ENCODE data around the gene BIRC7.

BIRC7 gene

DNA sequence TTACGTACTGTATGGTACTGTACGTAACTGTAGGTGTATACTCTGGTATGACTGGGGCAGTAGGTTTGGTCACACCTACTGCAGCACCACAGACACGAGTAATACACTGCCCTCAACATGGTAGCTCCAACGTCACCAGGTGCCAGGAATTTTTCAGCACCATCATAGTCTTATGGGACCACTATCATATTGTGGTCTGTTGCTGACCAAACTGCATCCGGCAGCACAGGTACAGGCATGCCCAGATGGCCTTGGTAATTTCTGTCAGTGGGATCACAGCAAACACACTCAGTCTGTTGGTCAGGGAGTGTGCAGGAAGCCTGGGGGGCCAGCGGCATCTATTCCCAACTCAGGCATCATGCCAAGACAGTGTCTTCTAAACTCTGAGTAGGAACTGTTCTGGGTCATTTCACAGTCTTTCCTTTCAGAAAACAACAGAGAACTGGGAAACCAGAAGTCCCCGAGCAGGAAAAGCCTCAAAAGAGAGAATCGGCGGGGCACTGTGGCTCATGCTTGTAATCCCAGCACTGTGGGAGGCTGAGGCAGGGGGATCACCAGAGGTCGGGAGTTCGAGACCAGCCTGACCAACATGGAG is 25.6 kb upstream of the BIRC7 start:
- Histone ChIP-seq H3K4me3 (ENCODE audit: low read depth in 1 of 2, low read length in 2 of 2) (no peak overlapping the region), H3K4me1 (ENCODE audit: control insufficient read depth in 1 of 2, insufficient read depth in 2 of 2, low read length in 2 of 2) (peaks cover 4 to 26% of the 10 kb centered on the region in 2 donors), H3K27ac (ENCODE audit: low read length) (no peak overlapping the region), H3K36me3 (ENCODE audit: control insufficient read depth in 1 of 2, insufficient read depth in 2 of 2, low read length in 2 of 2) (peaks cover 35 to 37% of the 10 kb centered on the region in 2 donors), H3K9me3 (ENCODE audit: control insufficient read depth in 1 of 2, low read length in 2 of 2) (no peaks in the 10 kb centered on the region), H3K27me3 (ENCODE audit: low read depth, low read length) (no peaks in the 10 kb centered on the region)

- Histone ChIP-seq H3K4me3 (ENCODE audit: low read depth in 1 of 2, low read length in 2 of 2) (no peak overlapping the region), H3K4me1 (ENCODE audit: control insufficient read depth in 1 of 2, insufficient read depth in 2 of 2, low read length in 2 of 2) (peaks cover 8 to 33% of the 10 kb centered on the region in 2 donors), H3K27me3 (ENCODE audit: low read depth, low read length) (no peaks in the 10 kb centered on the region), H3K9me3 (ENCODE audit: control insufficient read depth in 1 of 2, low read length in 2 of 2) (no peaks in the 10 kb centered on the region), H3K27ac (ENCODE audit: low read length) (no peak overlapping the region), H3K36me3 (ENCODE audit: control insufficient read depth in 1 of 2, insufficient read depth in 2 of 2, low read length in 2 of 2) (peaks cover 24 to 33% of the 10 kb centered on the region in 2 donors)
These were observed 23.3 kb upstream of the BIRC7 start for GRCh38 chr20:63212393-63212730.

- Histone ChIP-seq H3K36me3 (ENCODE audit: control insufficient read depth in 1 of 2, insufficient read depth in 2 of 2, low read length in 2 of 2) (peaks cover 24 to 33% of the 10 kb centered on the region in 2 donors), H3K27me3 (ENCODE audit: low read depth, low read length) (no peaks in the 10 kb centered on the region), H3K4me1 (ENCODE audit: control insufficient read depth in 1 of 2, insufficient read depth in 2 of 2, low read length in 2 of 2) (peaks cover 8 to 33% of the 10 kb centered on the region in 2 donors), H3K27ac (ENCODE audit: low read length) (no peak overlapping the region), H3K9me3 (ENCODE audit: control insufficient read depth in 1 of 2, low read length in 2 of 2) (no peaks in the 10 kb centered on the region), H3K4me3 (ENCODE audit: low read depth in 1 of 2, low read length in 2 of 2) (no peak overlapping the region)
These were observed 22.9 kb upstream of the BIRC7 start for GRCh38 chr20:63212792-63213191.

- Histone ChIP-seq H3K9me3 (ENCODE audit: control insufficient read depth in 1 of 2, low read length in 2 of 2) (no peaks in the 10 kb centered on the region), H3K36me3 (ENCODE audit: control insufficient read depth in 1 of 2, insufficient read depth in 2 of 2, low read length in 2 of 2) (peaks cover 16 to 25% of the 10 kb centered on the region in 2 donors), H3K4me1 (ENCODE audit: control insufficient read depth in 1 of 2, insufficient read depth in 2 of 2, low read length in 2 of 2) (peaks cover 8 to 33% of the 10 kb centered on the region in 2 donors), H3K4me3 (ENCODE audit: low read depth in 1 of 2, low read length in 2 of 2) (peak overlapping the region; percentile 85 to 86), H3K27me3 (ENCODE audit: low read depth, low read length) (no peaks in the 10 kb centered on the region), H3K27ac (ENCODE audit: low read length) (no peak overlapping the region)
These were observed 21.2 kb upstream of the BIRC7 start for GRCh38 chr20:63214514-63214913.

DNA sequence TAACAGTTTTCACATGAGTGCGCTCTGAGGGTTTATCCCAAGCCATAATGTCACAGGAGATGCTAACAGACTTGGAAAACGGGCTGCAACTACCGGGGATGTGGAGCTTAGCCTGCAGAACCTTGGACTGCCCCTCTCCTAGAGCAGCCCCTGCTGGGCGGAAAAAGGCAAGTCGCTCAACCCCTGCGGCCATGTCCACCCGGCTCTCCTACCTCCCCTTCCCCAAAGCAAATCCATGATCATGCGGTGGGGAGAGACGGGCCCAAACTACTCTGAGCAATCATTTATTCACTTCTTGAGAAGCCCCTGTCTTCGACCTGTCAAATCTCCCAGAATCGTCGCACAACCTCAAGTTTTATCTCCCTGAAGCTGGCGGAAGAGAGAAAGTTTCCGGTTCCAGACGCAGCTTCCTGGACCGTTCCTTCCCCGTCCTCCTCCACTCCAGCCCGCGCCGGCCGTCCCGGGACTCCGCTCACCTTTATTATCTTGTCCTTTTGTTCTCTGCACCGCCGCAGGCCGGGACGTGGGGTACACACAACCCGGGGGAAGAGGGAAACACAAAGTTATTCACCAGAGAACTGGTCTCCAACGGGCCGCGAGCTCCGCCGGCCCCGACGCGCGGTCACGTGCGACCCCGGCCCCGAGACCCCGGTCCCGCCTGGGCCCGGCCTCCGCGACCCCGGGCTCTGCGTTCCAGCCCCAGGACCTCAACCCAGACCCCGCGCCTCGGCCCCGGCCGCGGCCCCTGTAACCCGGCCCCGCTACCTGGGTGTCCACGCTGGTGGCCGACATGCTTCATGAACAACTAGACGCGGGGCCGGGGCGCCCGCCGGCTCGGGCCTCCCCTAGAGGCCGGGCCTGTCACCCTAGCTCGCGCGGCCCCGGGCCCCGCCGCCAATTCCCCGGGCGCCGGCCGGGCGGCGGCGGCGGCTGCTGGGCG is 20.3 kb upstream of the BIRC7 start:
- Histone ChIP-seq H3K4me3 (ENCODE audit: low read depth in 1 of 2, low read length in 2 of 2) (peak overlapping the region; percentile 85 to 86), H3K4me1 (ENCODE audit: control insufficient read depth in 1 of 2, insufficient read depth in 2 of 2, low read length in 2 of 2) (peaks cover 8 to 33% of the 10 kb centered on the region in 2 donors), H3K27ac (ENCODE audit: low read length) (peak overlapping the region; percentile 67), H3K27me3 (ENCODE audit: low read depth, low read length) (no peaks in the 10 kb centered on the region), H3K9me3 (ENCODE audit: control insufficient read depth in 1 of 2, low read length in 2 of 2) (no peaks in the 10 kb centered on the region), H3K36me3 (ENCODE audit: control insufficient read depth in 1 of 2, insufficient read depth in 2 of 2, low read length in 2 of 2) (peaks cover 16 to 21% of the 10 kb centered on the region in 2 donors)

GRCh38 chr20:63216041-63216848 is 19.5 kb upstream of the BIRC7 start, which contains the start of gene YTHDF1:
YTHDF1 (minus strand) TSS chr20:63216131; CDS start chr20:63215892, 239 bp downstream.
- H3K36me3 ChIP-seq (ENCODE audit: control insufficient read depth in 1 of 2, insufficient read depth in 2 of 2, low read length in 2 of 2) = peaks cover 16 to 20% of the 10 kb centered on the region in 2 donors
- H3K4me1 ChIP-seq (ENCODE audit: control insufficient read depth in 1 of 2, insufficient read depth in 2 of 2, low read length in 2 of 2) = peaks cover 8 to 33% of the 10 kb centered on the region in 2 donors
- H3K4me3 ChIP-seq (ENCODE audit: low read depth in 1 of 2, low read length in 2 of 2) = peak within 1 kb of the TSS; percentile 85 to 86
- peak within 1 kb of the TSS; percentile 67 for H3K27ac ChIP-seq (ENCODE audit: low read length)
- no peaks in the 10 kb centered on the region for H3K9me3 ChIP-seq (ENCODE audit: control insufficient read depth in 1 of 2, low read length in 2 of 2)
- H3K27me3 ChIP-seq (ENCODE audit: low read depth, low read length) = no peaks in the 10 kb centered on the region

DNA sequence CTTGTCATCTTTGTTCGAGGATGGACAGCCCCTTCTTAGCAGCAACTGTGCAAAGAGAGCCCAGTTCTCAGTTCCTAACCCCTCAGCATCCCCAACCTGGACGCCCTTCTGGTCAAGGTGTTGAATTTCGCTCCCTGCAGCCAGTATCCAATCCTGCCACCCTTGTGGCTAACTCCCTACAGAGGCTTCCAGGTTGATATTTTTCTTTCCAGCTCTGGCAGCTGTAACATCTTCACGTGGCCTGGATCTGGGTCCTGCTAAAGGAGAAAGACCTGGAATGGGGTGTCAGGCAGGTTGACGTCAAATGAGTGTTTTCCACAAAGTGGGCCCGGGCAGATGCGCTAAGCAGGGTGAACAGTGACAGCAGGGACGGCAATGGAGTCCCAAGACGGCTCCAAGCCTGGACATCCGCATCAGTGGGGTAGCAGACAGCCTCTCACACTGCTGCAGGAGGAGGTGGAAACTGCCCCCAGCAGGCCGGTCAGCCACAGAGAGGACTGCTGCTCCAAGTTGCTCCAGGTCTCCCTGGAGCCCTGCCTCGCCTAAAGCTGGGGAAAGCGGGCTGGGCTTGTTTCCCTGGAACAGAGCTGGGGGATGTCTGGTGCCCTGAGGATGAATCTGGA is 18.7 kb upstream of the BIRC7 start:
- peak overlapping the region; percentile 57 to 58 for H3K4me3 ChIP-seq (ENCODE audit: low read depth in 1 of 2, low read length in 2 of 2)
- peaks cover 15 to 18% of the 10 kb centered on the region in 2 donors for H3K36me3 ChIP-seq (ENCODE audit: control insufficient read depth in 1 of 2, insufficient read depth in 2 of 2, low read length in 2 of 2)
- H3K27ac ChIP-seq (ENCODE audit: low read length) = peak overlapping the region; percentile 60
- no peaks in the 10 kb centered on the region for H3K9me3 ChIP-seq (ENCODE audit: control insufficient read depth in 1 of 2, low read length in 2 of 2)
- no peaks in the 10 kb centered on the region for H3K27me3 ChIP-seq (ENCODE audit: low read depth, low read length)
- H3K4me1 ChIP-seq (ENCODE audit: control insufficient read depth in 1 of 2, insufficient read depth in 2 of 2, low read length in 2 of 2) = peaks cover 8 to 32% of the 10 kb centered on the region in 2 donors

DNA sequence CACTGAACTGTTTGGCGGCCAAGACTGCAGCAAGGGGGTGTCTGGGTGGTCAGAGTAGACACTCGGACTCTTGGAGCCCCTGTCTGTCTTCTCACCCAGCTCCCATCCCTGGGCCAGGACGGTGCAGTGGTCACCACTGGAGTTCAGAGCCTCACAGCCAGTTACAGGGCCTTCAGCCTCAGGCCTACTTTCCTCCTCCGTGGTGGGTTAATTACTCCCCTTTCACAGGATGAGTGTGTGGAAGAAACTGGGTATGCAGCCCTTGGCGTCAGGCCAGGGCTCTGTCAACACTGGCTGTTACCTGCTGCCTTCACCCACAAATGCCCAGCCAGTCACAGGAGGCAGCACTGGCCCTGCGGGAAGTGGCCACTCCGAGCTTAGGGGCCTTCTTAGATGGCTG is 18.0 kb upstream of the BIRC7 start:
- Histone ChIP-seq H3K36me3 (ENCODE audit: control insufficient read depth in 1 of 2, insufficient read depth in 2 of 2, low read length in 2 of 2) (peaks cover 8 to 11% of the 10 kb centered on the region in 2 donors), H3K4me3 (ENCODE audit: low read depth in 1 of 2, low read length in 2 of 2) (no peak overlapping the region), H3K27me3 (ENCODE audit: low read depth, low read length) (no peaks in the 10 kb centered on the region), H3K27ac (ENCODE audit: low read length) (no peak overlapping the region), H3K4me1 (ENCODE audit: control insufficient read depth in 1 of 2, insufficient read depth in 2 of 2, low read length in 2 of 2) (peaks cover 4 to 25% of the 10 kb centered on the region in 2 donors), H3K9me3 (ENCODE audit: control insufficient read depth in 1 of 2, low read length in 2 of 2) (no peaks in the 10 kb centered on the region)

DNA sequence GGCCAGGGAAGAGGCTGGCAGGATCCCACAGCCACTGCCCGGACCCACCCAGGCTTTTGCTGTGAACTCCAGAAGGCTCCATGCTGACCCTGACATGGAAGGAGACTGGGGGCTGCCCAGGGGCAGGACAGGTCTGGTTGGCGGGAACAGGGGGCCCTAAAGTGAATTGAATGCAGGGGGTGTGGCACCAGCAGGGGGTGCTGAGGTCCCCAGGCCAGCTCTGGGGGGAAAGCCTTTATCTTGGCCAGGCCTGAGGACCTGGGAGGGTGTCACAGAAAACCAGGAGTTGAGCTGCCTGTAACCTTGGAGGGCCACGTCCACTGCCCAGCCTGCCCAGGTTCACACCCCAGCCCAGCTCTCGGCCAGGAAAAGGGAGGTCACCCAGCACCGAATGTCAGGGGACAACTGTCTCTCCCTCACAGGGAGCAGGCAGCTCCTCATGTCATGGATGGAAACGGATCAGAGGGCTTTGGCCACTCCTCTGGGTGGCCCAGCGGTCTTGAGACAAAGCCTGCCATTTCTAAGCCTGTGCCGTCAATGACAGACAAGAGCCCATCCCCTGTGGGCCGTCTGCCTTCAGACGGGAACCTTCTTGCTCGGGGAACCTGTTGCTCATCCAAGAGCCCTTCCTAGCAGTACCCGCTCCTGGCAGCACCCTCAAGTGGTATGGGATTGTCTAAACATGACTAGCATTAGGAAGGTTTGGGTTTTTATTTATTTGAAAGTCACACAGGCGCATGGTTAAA is 16.8 kb upstream of the BIRC7 start:
- H3K36me3 ChIP-seq (ENCODE audit: control insufficient read depth in 1 of 2, insufficient read depth in 2 of 2, low read length in 2 of 2) = peaks cover 0 to 9% of the 10 kb centered on the region in 2 donors
- peaks cover 4 to 16% of the 10 kb centered on the region in 2 donors for H3K4me1 ChIP-seq (ENCODE audit: control insufficient read depth in 1 of 2, insufficient read depth in 2 of 2, low read length in 2 of 2)
- H3K27me3 ChIP-seq (ENCODE audit: low read depth, low read length) = no peaks in the 10 kb centered on the region
- no peaks in the 10 kb centered on the region for H3K9me3 ChIP-seq (ENCODE audit: control insufficient read depth in 1 of 2, low read length in 2 of 2)
- no peak overlapping the region for H3K4me3 ChIP-seq (ENCODE audit: low read depth in 1 of 2, low read length in 2 of 2)
- no peak overlapping the region for H3K27ac ChIP-seq (ENCODE audit: low read length)

DNA sequence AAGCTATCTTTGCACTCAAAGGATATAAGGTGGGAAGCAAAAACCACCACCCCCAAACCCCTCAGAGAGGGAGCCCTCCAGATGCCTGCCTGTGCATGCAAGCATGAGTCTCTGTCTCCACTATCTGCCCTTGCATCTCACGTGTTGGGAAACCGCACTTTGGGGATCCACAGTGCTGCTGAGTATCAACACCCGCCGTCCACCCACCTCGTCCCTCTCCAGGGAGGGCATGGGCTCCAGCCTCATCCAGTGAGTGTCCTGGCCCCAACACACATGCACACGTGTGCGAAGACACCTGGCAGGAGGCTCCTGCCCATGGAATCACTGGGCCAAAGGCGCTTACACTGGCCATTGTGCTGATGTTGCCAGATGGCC is 16.3 kb upstream of the BIRC7 start:
- Histone ChIP-seq H3K9me3 (ENCODE audit: control insufficient read depth in 1 of 2, low read length in 2 of 2) (no peaks in the 10 kb centered on the region), H3K4me3 (ENCODE audit: low read depth in 1 of 2, low read length in 2 of 2) (no peak overlapping the region), H3K27ac (ENCODE audit: low read length) (no peak overlapping the region), H3K27me3 (ENCODE audit: low read depth, low read length) (no peaks in the 10 kb centered on the region), H3K36me3 (ENCODE audit: control insufficient read depth in 1 of 2, insufficient read depth in 2 of 2, low read length in 2 of 2) (peaks cover 0 to 4% of the 10 kb centered on the region in 2 donors), H3K4me1 (ENCODE audit: control insufficient read depth in 1 of 2, insufficient read depth in 2 of 2, low read length in 2 of 2) (peaks cover 4 to 17% of the 10 kb centered on the region in 2 donors)
